Endothelial cell of umbilical vein (primary cell): ENCODE results near the gene POLR1H. TPM values are rescaled to one million over a fixed set of nuclear protein-coding genes. Genes with fewer than 3 reads are reported as not detected.

Source experiments
- BruUV-seq: library from RNA; stranded (reverse); fragments of 400-500 nt; replicated peaks from 2 replicates; lab custom pipeline; 2021; lab: Mats Ljungman, UMichigan
- CTCF ChIA-PET: fragments of 300-600, 350-600 bp; sonication (Branson Sonifier 250); formaldehyde crosslinking; loops from one replicate; lab custom pipeline; 2021; ENCODE audit warnings: antibody characterized with exemption, inconsistent platforms; lab: Charles Lee
- POLR2A ChIA-PET: fragments of 300-600, 350-600 bp; sonication (Branson Sonifier 250); formaldehyde crosslinking; loops from one replicate; lab custom pipeline; 2021; ENCODE audit warnings: antibody characterized with exemption, inconsistent platforms; lab: Charles Lee
- DNase-seq: peaks from one replicate; pipeline ENCODE4 v3.0.0-alpha.2; 2011; ENCODE audit warnings: low read depth, low spot score
- FAIRE-seq: peaks from 2 replicates; lab custom pipeline; 2011; peaks lifted over from hg19 to GRCh38; lab: Jason Lieb, UNC
- H2AFZ ChIP-seq: 2 replicates; pipeline ENCODE4 v1.6.0; 2012; ENCODE audit warnings: low read depth, low read length, control low read depth, inconsistent platforms
- H3K27ac ChIP-seq: 2 replicates; pipeline ENCODE4 v1.5.1; 2011; ENCODE audit warnings: low read depth, mild to moderate bottlenecking, control low read depth, low read length, moderate library complexity; ENCODE audit not compliant: insufficient read depth
- H3K27me3 ChIP-seq, 2 experiments: 2 replicates each; pipeline versions ENCODE4 v1.6.0 to v1.6.1; 2011; ENCODE audit warnings: low read length in 2 of 2, mixed read lengths in 1 of 2; ENCODE audit not compliant: control insufficient read depth in 2 of 2, insufficient read depth in 2 of 2
- H3K36me3 ChIP-seq, 2 experiments: 2 replicates in 1 of 2; 3 replicates in 1 of 2; pipeline ENCODE4 v1.5.1; 2011; ENCODE audit warnings: low read length in 2 of 2, mild to moderate bottlenecking in 1 of 2, moderate library complexity in 1 of 2; ENCODE audit not compliant: control insufficient read depth in 2 of 2, insufficient read depth in 2 of 2; ENCODE audit errors: extremely low read depth in 1 of 2
- H3K4me1 ChIP-seq: 3 replicates; pipeline ENCODE4 v1.5.1; 2011; ENCODE audit warnings: mild to moderate bottlenecking, low read length; ENCODE audit not compliant: control insufficient read depth, insufficient read depth; ENCODE audit errors: extremely low read depth
- H3K4me2 ChIP-seq: 2 replicates; pipeline ENCODE4 v1.6.1; 2011; ENCODE audit warnings: low read length, control low read depth, mixed read lengths; ENCODE audit not compliant: insufficient read depth
- H3K4me3 ChIP-seq, 3 experiments: fragments of 200-600 bp in 1 of 3; sonication (generic), shearing (Covaris generic) in 1 of 3; replicated peaks in 1 of 3; 2 replicates each; pipeline ENCODE4 v1.5.1; 2011 to 2016; ENCODE audit warnings: control low read depth in 3 of 3, low read length in 3 of 3, mild to moderate bottlenecking in 2 of 3, inconsistent platforms in 1 of 3, low read depth in 1 of 3, moderate library complexity in 1 of 3; ENCODE audit not compliant: insufficient read depth in 1 of 3
- H3K79me2 ChIP-seq: 2 replicates; pipeline ENCODE4 v1.6.0; 2012; ENCODE audit warnings: low read length, inconsistent platforms; ENCODE audit not compliant: control insufficient read depth, insufficient read depth
- H3K9ac ChIP-seq: replicated peaks from 2 replicates; pipeline ENCODE3; 2011; ENCODE audit warnings: low read length, control low read depth; ENCODE audit not compliant: insufficient read depth; ENCODE audit errors: extremely low read depth
- H3K9me1 ChIP-seq: replicated peaks from 3 replicates; pipeline ENCODE4 v1.6.0; 2011; ENCODE audit warnings: mild to moderate bottlenecking, low read length; ENCODE audit not compliant: control insufficient read depth, insufficient read depth; ENCODE audit errors: extremely low read depth
- H3K9me3 ChIP-seq: replicated peaks from 2 replicates; pipeline ENCODE4 v1.5.1; 2012; ENCODE audit warnings: low read length, inconsistent platforms; ENCODE audit not compliant: control insufficient read depth, insufficient read depth
- H4K20me1 ChIP-seq: replicated peaks from 2 replicates; pipeline ENCODE3; 2011; ENCODE audit warnings: mild to moderate bottlenecking, low read length; ENCODE audit not compliant: control insufficient read depth, insufficient read depth; ENCODE audit errors: extremely low read depth
- EZH2 ChIP-seq: IDR thresholded peaks from 2 replicates; pipeline ENCODE4 v1.6.1; 2012; ENCODE audit warnings: borderline replicate concordance, low read depth, mild to moderate bottlenecking, moderate library complexity, low read length, inconsistent platforms; ENCODE audit not compliant: severe bottlenecking
- GATA2 ChIP-seq: IDR thresholded peaks from 2 replicates; pipeline ENCODE4 v1.7.0; 2011; ENCODE audit warnings: low read depth, mild to moderate bottlenecking, moderate library complexity, mixed read lengths, low read length; ENCODE audit not compliant: insufficient read length, insufficient read depth
- JUN ChIP-seq: IDR thresholded peaks from 2 replicates; pipeline ENCODE4 v1.6.1; 2011; ENCODE audit warnings: borderline replicate concordance, low read depth; ENCODE audit not compliant: insufficient read length, insufficient read depth
- POLR2A ChIP-seq: IDR thresholded peaks from 2 replicates; pipeline ENCODE4 v1.6.1; 2012; ENCODE audit warnings: low read depth, mild to moderate bottlenecking, control low read depth, low read length
- POLR2AphosphoS5 ChIP-seq: IDR thresholded peaks from 2 replicates; pipeline ENCODE4 v1.6.1; 2012; ENCODE audit warnings: low read depth, mild to moderate bottlenecking, control low read depth, low read length, moderate library complexity; ENCODE audit not compliant: insufficient read depth
- dilution Hi-C: fragments of 300-500 bp; cut with MboI; formaldehyde crosslinking; loops from one replicate; pipeline ENCODE4 v1.15.0; 2019; ENCODE audit warnings: low sequenced_read_pairs; ENCODE audit not compliant: extremely low pct_ligation_motif_present
- intact Hi-C: fragments of 100-400 bp; cut with micrococcal nuclease; formaldehyde crosslinking; loops from one replicate; pipeline ENCODE4 v1.10.0; 2022
- polyA plus RNA-seq, 4 experiments: library from polyadenylated mRNA; depleted of rRNA in 3 of 4; stranded (reverse) in 3 of 4; unstranded in 1 of 4; fragments of >200 nt; gene quantifications; 2 replicates each; pipeline versions ENCODE4 v1.2.1 to v1.2.3, GENCODE V29; 2011 to 2012; ENCODE audit warnings: missing spikeins in 1 of 4
- total RNA-seq: library from RNA; stranded (reverse); gene quantifications from 2 replicates; pipeline ENCODE4 v1.2.3, GENCODE V29; 2021
- TF ChIP-seq, protein P1 (sequence below), 2 donors: IDR thresholded peaks; 1 replicate in 1 of 2; 2 replicates in 1 of 2; pipeline ENCODE4 v1.5.1; 2011; ENCODE audit warnings: low read length in 2 of 2, mild to moderate bottlenecking in 2 of 2, moderate library complexity in 2 of 2, control low read depth in 1 of 2, inconsistent platforms in 1 of 2, low read depth in 1 of 2; ENCODE audit not compliant: insufficient read depth in 1 of 2; ENCODE audit errors: extremely low read depth in 1 of 2
- TF ChIP-seq, protein P2 (sequence below): IDR thresholded peaks from 2 replicates; pipeline ENCODE4 v1.6.1; 2011; ENCODE audit not compliant: insufficient read depth, insufficient read length

The POLR1H gene
- total and polyA plus RNA-seq, 2 donors (not counting 3 experiments of a cell fraction or from before 2014, with no cell fraction given), result 32.5 to 65.3 TPM

DNA sequence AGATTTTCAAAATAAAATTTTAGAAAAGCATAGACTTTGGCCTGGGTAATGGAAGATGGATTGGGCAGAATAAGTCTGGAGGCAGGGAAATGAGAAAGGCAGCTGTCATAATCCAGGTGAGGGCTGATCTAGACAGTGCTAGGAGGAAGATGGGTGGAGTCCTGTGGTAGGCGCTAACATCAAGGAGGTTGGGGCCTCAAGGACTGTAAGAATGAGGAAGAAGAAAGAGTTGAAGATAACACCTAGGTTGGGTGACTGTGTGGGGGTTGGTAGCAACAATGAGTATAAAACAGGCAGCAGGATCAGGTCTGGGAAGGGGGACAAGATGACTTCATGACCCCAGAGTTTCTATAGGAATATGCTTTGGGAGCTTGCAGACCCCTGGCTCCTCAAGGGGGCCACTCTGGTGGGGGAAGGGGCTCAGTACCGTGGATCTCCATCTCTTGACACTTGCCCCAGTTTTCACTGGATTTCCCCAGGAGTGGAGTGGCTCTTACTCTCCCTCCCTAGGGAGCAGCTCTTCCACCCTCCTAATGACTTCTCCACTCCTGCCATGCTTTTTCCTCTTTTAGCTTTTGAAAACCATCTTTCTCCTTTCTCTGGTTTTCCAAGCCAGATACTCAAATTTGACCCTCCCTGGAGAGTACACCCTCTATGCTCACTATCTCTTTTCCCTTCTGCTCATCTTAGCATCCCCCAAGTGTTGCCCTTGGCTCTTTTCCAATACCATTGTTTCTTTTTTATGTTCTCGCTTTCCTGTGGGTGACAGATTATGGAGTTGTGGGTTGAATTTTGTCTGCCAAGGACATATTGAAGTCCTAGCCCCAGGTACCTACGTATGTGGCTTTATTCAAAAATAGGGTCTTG, 37.1 kb downstream of the POLR1H start:
- intact Hi-C loops, result no loop called here
- Histone ChIP-seq H3K4me2 (no peak overlapping the region), H2AFZ (no peak overlapping the region), H3K36me3 (no peaks in the 10 kb centered on the region), H3K9me3 (no peaks in the 10 kb centered on the region), H3K79me2 (no peaks in the 10 kb centered on the region), H3K27me3 (peaks cover 31 to 48% of the 10 kb centered on the region in 2 experiments), H3K9me1 (no peaks in the 10 kb centered on the region), H3K4me3 (no peak overlapping the region), H3K27ac (no peak overlapping the region), H3K4me1 (peaks cover 13% of the 10 kb centered on the region), H3K9ac (no peak overlapping the region), H4K20me1 (no peaks in the 10 kb centered on the region)
- ChIA-PET POLR2A (no interaction called here), CTCF (interaction anchor here (1.9 kb wide), 1 partner anchor 33 kb away, joined by 5 read pairs; no protein-coding TSS in a partner anchor)
- FAIRE-seq, result no peak
- DNase-seq, result no peak
- dilution Hi-C loops, result no loop called here
- TF ChIP-seq POLR2A (no peak), JUN (no peak), GATA2 (no peak), EZH2 (no peak), POLR2AphosphoS5 (no peak)
- TF ChIP-seq, protein P1, sequence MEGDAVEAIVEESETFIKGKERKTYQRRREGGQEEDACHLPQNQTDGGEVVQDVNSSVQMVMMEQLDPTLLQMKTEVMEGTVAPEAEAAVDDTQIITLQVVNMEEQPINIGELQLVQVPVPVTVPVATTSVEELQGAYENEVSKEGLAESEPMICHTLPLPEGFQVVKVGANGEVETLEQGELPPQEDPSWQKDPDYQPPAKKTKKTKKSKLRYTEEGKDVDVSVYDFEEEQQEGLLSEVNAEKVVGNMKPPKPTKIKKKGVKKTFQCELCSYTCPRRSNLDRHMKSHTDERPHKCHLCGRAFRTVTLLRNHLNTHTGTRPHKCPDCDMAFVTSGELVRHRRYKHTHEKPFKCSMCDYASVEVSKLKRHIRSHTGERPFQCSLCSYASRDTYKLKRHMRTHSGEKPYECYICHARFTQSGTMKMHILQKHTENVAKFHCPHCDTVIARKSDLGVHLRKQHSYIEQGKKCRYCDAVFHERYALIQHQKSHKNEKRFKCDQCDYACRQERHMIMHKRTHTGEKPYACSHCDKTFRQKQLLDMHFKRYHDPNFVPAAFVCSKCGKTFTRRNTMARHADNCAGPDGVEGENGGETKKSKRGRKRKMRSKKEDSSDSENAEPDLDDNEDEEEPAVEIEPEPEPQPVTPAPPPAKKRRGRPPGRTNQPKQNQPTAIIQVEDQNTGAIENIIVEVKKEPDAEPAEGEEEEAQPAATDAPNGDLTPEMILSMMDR (IDR thresholded peaks at IDR 0.05; ENCODE audit: extremely low read depth in 1 of 2, insufficient read depth in 1 of 2, low read depth in 1 of 2, low read length in 2 of 2), result no peak
- TF ChIP-seq, protein P2, sequence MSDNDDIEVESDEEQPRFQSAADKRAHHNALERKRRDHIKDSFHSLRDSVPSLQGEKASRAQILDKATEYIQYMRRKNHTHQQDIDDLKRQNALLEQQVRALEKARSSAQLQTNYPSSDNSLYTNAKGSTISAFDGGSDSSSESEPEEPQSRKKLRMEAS, result no peak
- no TSS peak for BruUV-seq
